NCI-H2227 treated with DMSO at 0.1 percent for 48 hours (cell line): ENCODE data around the gene PSMD1.
A peak's percentile ranks its signal among the peaks of the same experiment; 100 is the strongest.
"Not testable (repeated sequence)": the region's sequence is repeated elsewhere in the genome, so short reads cannot be mapped to it uniquely, and the experiment has no call there.

Experiments
- DNase-seq: peaks from one replicate; lab custom pipeline; 2025; lab: John Stamatoyannopoulos, UW

The PSMD1 gene

GRCh38 chr2:231053846-231054245 lies 2.8 kb upstream of the PSMD1 start:
- DNase-seq, result no peak

GRCh38 chr2:231057590-231057989 lies 923 bp downstream of the PSMD1 start:
- DNase-seq, result no peak

GRCh38 chr2:231058761-231059550 lies 2.3 kb downstream of the PSMD1 start:
- DNase-seq, result no peak

GRCh38 chr2:231059756-231060155 lies 3.1 kb downstream of the PSMD1 start:
- no peak for DNase-seq

- no peak for DNase-seq
Observed at GRCh38 chr2:231062776-231063175, 6.1 kb downstream of the PSMD1 start.

GRCh38 chr2:231063347-231063746 lies 6.7 kb downstream of the PSMD1 start:
- no peak for DNase-seq

GRCh38 chr2:231065966-231066365 lies 9.3 kb downstream of the PSMD1 start:
- no peak for DNase-seq

- DNase-seq, result not testable (repeated sequence)
Observed at GRCh38 chr2:231067531-231067930, 10.9 kb downstream of the PSMD1 start.

- DNase-seq, result no peak
Observed at GRCh38 chr2:231068525-231069222, 12.0 kb downstream of the PSMD1 start.

- DNase-seq, result no peak
Observed at GRCh38 chr2:231069379-231070054, 12.8 kb downstream of the PSMD1 start.

GRCh38 chr2:231084565-231084964 lies 27.9 kb downstream of the PSMD1 start:
- DNase-seq, result no peak

GRCh38 chr2:231088754-231089153 lies 32.1 kb downstream of the PSMD1 start:
- DNase-seq, result no peak

GRCh38 chr2:231093933-231094332 lies 37.3 kb downstream of the PSMD1 start:
- DNase-seq, result no peak

GRCh38 chr2:231094736-231095346 lies 38.2 kb downstream of the PSMD1 start:
- DNase-seq, result no peak

GRCh38 chr2:231099918-231100317 lies 43.3 kb downstream of the PSMD1 start:
- DNase-seq, result no peak

GRCh38 chr2:231100321-231100720 lies 43.7 kb downstream of the PSMD1 start:
- DNase-seq, result not testable (repeated sequence)

- no peak for DNase-seq
Observed at GRCh38 chr2:231100990-231101389, 44.3 kb downstream of the PSMD1 start.

- no peak for DNase-seq
Observed at GRCh38 chr2:231102772-231103171, 46.1 kb downstream of the PSMD1 start.

GRCh38 chr2:231104115-231104713 lies 47.5 kb downstream of the PSMD1 start:
- peak; percentile 55 for DNase-seq

- no peak for DNase-seq
Observed at GRCh38 chr2:231110551-231110950, 53.9 kb downstream of the PSMD1 start.

- DNase-seq, result no peak
Observed at GRCh38 chr2:231111987-231112386, 55.3 kb downstream of the PSMD1 start.

- DNase-seq, result no peak
Observed at GRCh38 chr2:231113489-231113888, 56.8 kb downstream of the PSMD1 start.
